SU-DHL-6 (cell line): ENCODE results near the gene FLRT2.

Source experiments
- H2AFZ ChIP-seq: fragments of 200-600 bp; sonication (generic); 2 replicates; pipeline ENCODE4 v1.6.1; 2014; ENCODE audit warnings: low read depth, mild to moderate bottlenecking, moderate library complexity, mixed read lengths, antibody characterized with exemption, low read length; ENCODE audit not compliant: severe bottlenecking
- H3F3A ChIP-seq: fragments of 200-600 bp; shearing (Covaris generic); 2 replicates; pipeline ENCODE4 v1.6.0; 2016; ENCODE audit warnings: antibody characterized with exemption, mild to moderate bottlenecking; ENCODE audit not compliant: insufficient read depth
- H3K27ac ChIP-seq: fragments of 200-600 bp; sonication (generic); 2 replicates; pipeline ENCODE4 v1.5.1; 2016; ENCODE audit warnings: low read depth, mild to moderate bottlenecking, low read length, moderate library complexity, mixed read lengths
- H3K27me3 ChIP-seq: fragments of 200-600 bp; sonication (generic), shearing (Covaris generic); 2 replicates; pipeline ENCODE4 v1.6.0; 2014; ENCODE audit warnings: mild to moderate bottlenecking, low read length
- H3K36me3 ChIP-seq: fragments of 200-600 bp; sonication (generic); 2 replicates; pipeline ENCODE4 v1.6.1; 2014; ENCODE audit warnings: mild to moderate bottlenecking, low read length, mixed read lengths
- H3K4me2 ChIP-seq: fragments of 300-600, 200-600 bp; shearing (Covaris generic), sonication (generic); 2 replicates; pipeline ENCODE4 v1.6.0; 2014; ENCODE audit warnings: low read length, low read depth, mild to moderate bottlenecking; ENCODE audit not compliant: poor library complexity, severe bottlenecking
- H3K4me3 ChIP-seq: fragments of 200-600 bp; sonication (generic); 2 replicates; pipeline ENCODE4 v1.5.1; 2014; ENCODE audit warnings: antibody characterized with exemption, low read length, mild to moderate bottlenecking, mixed read lengths; ENCODE audit not compliant: insufficient read depth, poor library complexity, severe bottlenecking
- H3K79me2 ChIP-seq: fragments of 200-600 bp; sonication (generic); 2 replicates; pipeline ENCODE4 v1.6.1; 2014; ENCODE audit warnings: mild to moderate bottlenecking, low read length, moderate library complexity; ENCODE audit not compliant: insufficient read depth
- H3K9ac ChIP-seq: fragments of 200-600 bp; sonication (generic); 2 replicates; pipeline ENCODE4 v1.7.0; 2014; ENCODE audit warnings: mild to moderate bottlenecking, low read length
- H3K9me2 ChIP-seq: fragments of 200-600 bp; sonication (generic); replicated peaks from 2 replicates; pipeline ENCODE4 v1.6.1; 2014; ENCODE audit warnings: low read length; ENCODE audit not compliant: insufficient read depth
- H3K9me3 ChIP-seq: fragments of 200-600 bp; sonication (generic); 2 replicates; pipeline ENCODE4 v1.6.1; 2014; ENCODE audit warnings: low read length, mixed read lengths; ENCODE audit not compliant: insufficient read depth
- H4K20me1 ChIP-seq: fragments of 200-600 bp; sonication (generic); 2 replicates; pipeline ENCODE4 v1.6.1; 2014; ENCODE audit warnings: low read depth, mild to moderate bottlenecking, antibody characterized with exemption, low read length, moderate library complexity, mixed read lengths
- EZH2phosphoT487 ChIP-seq: fragments of 200-600 bp; sonication (generic), shearing (Covaris generic); conservative IDR thresholded peaks from 2 replicates; pipeline ENCODE4 v1.6.1; 2018; ENCODE audit warnings: mild to moderate bottlenecking, antibody characterized with exemption, low read length, moderate library complexity, mixed read lengths
- TF ChIP-seq, protein P1 (sequence below): fragments of 200-600 bp; sonication (generic); IDR thresholded peaks from one replicate; pipeline ENCODE4 v1.5.1; 2017; ENCODE audit warnings: antibody characterized with exemption, mild to moderate bottlenecking, low read length, moderate library complexity; ENCODE audit not compliant: insufficient read depth, poor library complexity, severe bottlenecking

The FLRT2 gene

DNA sequence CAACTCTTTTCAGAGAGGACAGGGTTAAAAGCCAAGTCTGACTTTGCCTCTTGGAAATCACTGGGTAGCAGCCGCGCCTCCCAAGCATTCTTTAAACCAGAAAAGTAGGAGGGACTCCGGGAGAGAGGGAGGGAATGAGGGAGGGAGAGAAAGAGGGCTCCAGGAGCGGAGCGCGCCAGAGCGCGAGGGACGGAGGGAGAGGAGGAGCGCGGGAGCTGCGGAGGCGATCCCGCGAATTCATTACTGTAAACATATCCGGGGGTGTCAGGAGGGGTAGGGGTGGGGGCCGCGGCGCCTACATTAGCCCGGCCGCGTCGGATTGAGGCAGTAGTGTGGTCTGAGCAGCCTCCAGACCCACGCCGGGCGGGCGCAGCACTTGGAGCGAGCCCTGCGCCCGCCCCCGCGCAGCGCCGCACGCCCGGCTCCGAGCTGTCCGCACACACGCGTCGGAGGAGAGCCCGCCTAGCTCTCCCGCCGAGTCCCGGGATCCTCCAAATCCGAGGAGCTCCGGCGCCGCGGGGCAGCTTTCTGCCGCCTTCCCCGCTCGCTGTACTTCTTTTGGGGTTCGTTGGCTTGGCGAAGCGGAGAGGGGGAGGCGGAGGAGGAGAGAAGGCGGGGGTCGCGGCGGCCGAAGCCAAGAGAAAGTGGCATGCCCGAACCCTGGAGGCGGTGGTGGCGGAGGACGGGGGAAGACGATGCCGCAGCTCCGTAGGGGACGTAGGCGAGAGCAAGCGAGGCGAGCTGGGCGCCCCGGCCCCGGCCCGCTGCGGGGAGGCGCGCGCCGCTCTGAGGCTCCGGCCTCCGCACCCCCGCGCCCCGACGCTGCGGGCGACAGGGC, 3.3 kb downstream of the FLRT2 start:
- H3K9me2 ChIP-seq, result no peaks in the 10 kb centered on the region
- no peaks in the 10 kb centered on the region for H3K79me2 ChIP-seq
- no peak for TF ChIP-seq EZH2phosphoT487
- TF ChIP-seq, protein P1, sequence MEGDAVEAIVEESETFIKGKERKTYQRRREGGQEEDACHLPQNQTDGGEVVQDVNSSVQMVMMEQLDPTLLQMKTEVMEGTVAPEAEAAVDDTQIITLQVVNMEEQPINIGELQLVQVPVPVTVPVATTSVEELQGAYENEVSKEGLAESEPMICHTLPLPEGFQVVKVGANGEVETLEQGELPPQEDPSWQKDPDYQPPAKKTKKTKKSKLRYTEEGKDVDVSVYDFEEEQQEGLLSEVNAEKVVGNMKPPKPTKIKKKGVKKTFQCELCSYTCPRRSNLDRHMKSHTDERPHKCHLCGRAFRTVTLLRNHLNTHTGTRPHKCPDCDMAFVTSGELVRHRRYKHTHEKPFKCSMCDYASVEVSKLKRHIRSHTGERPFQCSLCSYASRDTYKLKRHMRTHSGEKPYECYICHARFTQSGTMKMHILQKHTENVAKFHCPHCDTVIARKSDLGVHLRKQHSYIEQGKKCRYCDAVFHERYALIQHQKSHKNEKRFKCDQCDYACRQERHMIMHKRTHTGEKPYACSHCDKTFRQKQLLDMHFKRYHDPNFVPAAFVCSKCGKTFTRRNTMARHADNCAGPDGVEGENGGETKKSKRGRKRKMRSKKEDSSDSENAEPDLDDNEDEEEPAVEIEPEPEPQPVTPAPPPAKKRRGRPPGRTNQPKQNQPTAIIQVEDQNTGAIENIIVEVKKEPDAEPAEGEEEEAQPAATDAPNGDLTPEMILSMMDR, result no peak
- H3K4me2 ChIP-seq, result no peak overlapping the region
- no peaks in the 10 kb centered on the region for H3F3A ChIP-seq
- no peaks in the 10 kb centered on the region for H4K20me1 ChIP-seq
- H3K27me3 ChIP-seq, result no peaks in the 10 kb centered on the region
- H2AFZ ChIP-seq, result no peak overlapping the region
- H3K27ac ChIP-seq, result no peak overlapping the region
- no peaks in the 10 kb centered on the region for H3K9me3 ChIP-seq
- H3K36me3 ChIP-seq, result no peaks in the 10 kb centered on the region
- no peak overlapping the region for H3K9ac ChIP-seq
- no peak overlapping the region for H3K4me3 ChIP-seq

DNA sequence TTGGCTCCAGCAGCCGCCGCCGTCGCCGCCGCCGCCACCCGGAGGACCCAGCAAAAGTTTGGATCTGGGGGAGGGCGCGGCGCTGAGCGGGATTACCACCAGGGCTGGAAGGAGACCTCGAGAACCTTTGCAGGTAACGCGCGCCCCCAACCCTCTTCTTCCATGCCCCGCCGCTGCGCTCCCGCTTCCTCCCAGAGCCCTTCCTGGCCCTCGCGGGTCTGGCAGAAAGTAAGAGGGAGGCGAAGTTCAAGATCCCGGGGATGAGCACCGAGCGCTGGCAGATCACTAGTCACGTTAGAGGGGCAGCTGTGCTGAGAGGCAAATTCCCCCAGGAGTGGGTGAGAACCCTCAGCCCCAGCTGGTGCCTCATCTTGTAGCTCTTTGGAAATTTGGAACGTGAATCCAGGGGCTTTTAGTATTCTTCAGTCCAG, 3.9 kb downstream of the FLRT2 start:
- Histone ChIP-seq H3K27me3 (no peaks in the 10 kb centered on the region), H3K27ac (no peak overlapping the region), H3K79me2 (no peaks in the 10 kb centered on the region), H3F3A (no peaks in the 10 kb centered on the region), H3K4me2 (no peak overlapping the region), H3K9me2 (no peaks in the 10 kb centered on the region), H4K20me1 (no peaks in the 10 kb centered on the region), H3K36me3 (no peaks in the 10 kb centered on the region), H2AFZ (no peak overlapping the region), H3K9ac (no peak overlapping the region), H3K9me3 (no peaks in the 10 kb centered on the region), H3K4me3 (no peak overlapping the region)
- TF ChIP-seq, protein P1, result no peak
- no peak for TF ChIP-seq EZH2phosphoT487

DNA sequence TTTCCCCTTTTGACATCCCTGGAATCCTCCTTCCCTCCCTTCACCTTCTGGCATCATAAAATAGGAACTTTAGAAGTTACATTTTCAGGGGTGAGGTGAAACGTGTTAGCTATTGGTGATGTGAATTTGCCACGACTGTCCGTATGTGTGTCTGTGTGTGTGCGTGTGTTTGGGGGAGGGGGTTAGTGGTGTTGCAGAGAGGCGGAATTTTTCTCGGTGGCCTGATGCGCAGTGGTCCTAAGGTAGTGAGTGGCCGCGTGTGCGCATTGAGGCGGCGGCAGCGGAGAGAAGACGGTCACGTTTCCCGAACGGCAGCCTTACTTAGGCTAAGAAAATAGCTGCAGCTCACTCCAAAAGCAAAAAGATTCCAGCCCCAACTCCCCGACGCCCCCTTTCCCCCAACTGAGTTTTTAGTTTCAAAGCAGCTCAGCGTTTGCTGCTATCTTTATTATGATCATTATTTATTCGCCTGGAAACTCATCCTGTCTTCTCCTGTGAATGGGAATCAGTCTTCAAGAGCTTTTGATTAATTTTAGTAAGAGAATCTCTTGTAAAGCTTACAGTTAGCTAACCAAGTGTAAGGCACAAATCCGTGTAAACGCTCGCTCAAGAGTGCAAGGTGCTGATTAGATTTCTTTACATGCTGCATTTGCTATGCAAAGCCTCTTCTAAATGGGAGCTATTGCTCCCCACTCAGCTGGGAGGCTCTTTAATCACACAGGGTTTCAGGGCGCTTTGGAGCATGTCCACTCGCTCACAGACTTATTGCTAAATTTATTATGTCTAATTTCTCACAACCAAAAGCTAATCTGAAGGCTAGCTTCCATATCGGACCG, 4.7 kb downstream of the FLRT2 start:
- Histone ChIP-seq H3K27ac (no peak overlapping the region), H3F3A (no peaks in the 10 kb centered on the region), H3K9ac (no peak overlapping the region), H2AFZ (no peak overlapping the region), H3K9me3 (no peaks in the 10 kb centered on the region), H3K9me2 (no peaks in the 10 kb centered on the region), H4K20me1 (no peaks in the 10 kb centered on the region), H3K79me2 (no peaks in the 10 kb centered on the region), H3K36me3 (no peaks in the 10 kb centered on the region), H3K4me3 (no peak overlapping the region), H3K4me2 (no peak overlapping the region), H3K27me3 (no peaks in the 10 kb centered on the region)
- no peak for TF ChIP-seq EZH2phosphoT487
- TF ChIP-seq, protein P1, result no peak
